ENCODE results near the gene LENG1. TPM values are rescaled to one million over a fixed set of nuclear protein-coding genes. Genes with fewer than 3 reads are reported as not detected.
A peak's percentile ranks its signal among the peaks of the same experiment; 100 is the strongest.

LENG1 gene
- total and polyA plus RNA-seq, 7 donors, result 7.8 to 11.5 (median 8.6) TPM

GRCh38 chr19:54151362-54152035 is 8.0 kb downstream of the LENG1 start:
- 86 to 92% methylated on average over 23 of the region's 23 CpGs for WGBS, 2 donors
- intact Hi-C loops (cut with DNase I), result no loop called here

GRCh38 chr19:54149021-54149812 is 10.3 kb downstream of the LENG1 start:
- WGBS, 2 donors, result 85 to 87% methylated on average over 12 of the region's 12 CpGs
- Histone ChIP-seq H3K27ac (no peak overlapping the region), H3K9me3 (no peaks in the 10 kb centered on the region), H3K27me3 (no peaks in the 10 kb centered on the region), H3K36me3 (peaks cover 79 to 100% (median 89%) of the 10 kb centered on the region in 4 donors), H3K4me3 (no peak overlapping the region), H3K4me1 (peaks cover 0 to 14% (median 2%) of the 10 kb centered on the region in 4 donors)
- TF ChIP-seq EP300 (IDR thresholded peaks at IDR 0.05) (no peak), POLR2A (IDR thresholded peaks at IDR 0.05) (no peak), POLR2AphosphoS5 (IDR thresholded peaks at IDR 0.05) (no peak)
- TF ChIP-seq, protein P1, sequence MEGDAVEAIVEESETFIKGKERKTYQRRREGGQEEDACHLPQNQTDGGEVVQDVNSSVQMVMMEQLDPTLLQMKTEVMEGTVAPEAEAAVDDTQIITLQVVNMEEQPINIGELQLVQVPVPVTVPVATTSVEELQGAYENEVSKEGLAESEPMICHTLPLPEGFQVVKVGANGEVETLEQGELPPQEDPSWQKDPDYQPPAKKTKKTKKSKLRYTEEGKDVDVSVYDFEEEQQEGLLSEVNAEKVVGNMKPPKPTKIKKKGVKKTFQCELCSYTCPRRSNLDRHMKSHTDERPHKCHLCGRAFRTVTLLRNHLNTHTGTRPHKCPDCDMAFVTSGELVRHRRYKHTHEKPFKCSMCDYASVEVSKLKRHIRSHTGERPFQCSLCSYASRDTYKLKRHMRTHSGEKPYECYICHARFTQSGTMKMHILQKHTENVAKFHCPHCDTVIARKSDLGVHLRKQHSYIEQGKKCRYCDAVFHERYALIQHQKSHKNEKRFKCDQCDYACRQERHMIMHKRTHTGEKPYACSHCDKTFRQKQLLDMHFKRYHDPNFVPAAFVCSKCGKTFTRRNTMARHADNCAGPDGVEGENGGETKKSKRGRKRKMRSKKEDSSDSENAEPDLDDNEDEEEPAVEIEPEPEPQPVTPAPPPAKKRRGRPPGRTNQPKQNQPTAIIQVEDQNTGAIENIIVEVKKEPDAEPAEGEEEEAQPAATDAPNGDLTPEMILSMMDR (IDR thresholded peaks at IDR 0.05), result no peak
- intact Hi-C loops (cut with DNase I), result no loop called here
- no peak for DNase-seq

More at GRCh38 chr19:54151362-54152035, 8.0 kb downstream of the LENG1 start:
- Histone ChIP-seq H3K27me3 (no peaks in the 10 kb centered on the region), H3K27ac (no peak overlapping the region), H3K36me3 (peaks cover 79 to 100% (median 89%) of the 10 kb centered on the region in 4 donors), H3K4me3 (no peak overlapping the region), H3K9me3 (no peaks in the 10 kb centered on the region), H3K4me1 (peaks cover 0 to 14% (median 2%) of the 10 kb centered on the region in 4 donors)
- no peak for DNase-seq
- no peak for TF ChIP-seq EP300 (IDR thresholded peaks at IDR 0.05)
- TF ChIP-seq, protein P1 (IDR thresholded peaks at IDR 0.05), result no peak
- no peak for TF ChIP-seq POLR2AphosphoS5 (IDR thresholded peaks at IDR 0.05)
- no peak for TF ChIP-seq POLR2A (IDR thresholded peaks at IDR 0.05)

DNA sequence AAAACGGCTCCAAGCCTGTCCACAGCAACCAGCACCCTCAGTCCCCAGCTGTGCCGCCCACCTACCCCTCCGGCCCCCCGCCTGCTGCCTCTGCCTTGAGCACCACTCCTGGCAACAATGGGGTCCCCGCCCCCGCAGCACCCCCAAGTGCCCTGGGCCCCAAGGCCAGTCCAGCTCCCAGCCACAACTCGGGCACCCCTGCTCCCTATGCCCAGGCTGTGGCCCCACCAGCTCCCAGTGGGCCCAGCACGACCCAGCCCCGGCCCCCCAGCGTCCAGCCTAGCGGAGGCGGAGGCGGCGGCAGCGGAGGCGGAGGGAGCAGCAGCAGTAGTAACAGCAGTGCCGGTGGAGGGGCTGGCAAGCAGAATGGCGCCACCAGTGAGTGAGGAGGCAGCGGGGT is 11.4 kb downstream of the LENG1 start:
- Histone ChIP-seq H3K27me3 (no peaks in the 10 kb centered on the region), H3K36me3 (peaks cover 81 to 100% (median 90%) of the 10 kb centered on the region in 4 donors), H3K9me3 (no peaks in the 10 kb centered on the region), H3K4me1 (peaks cover 0 to 14% (median 2%) of the 10 kb centered on the region in 4 donors), H3K27ac (peak overlapping the region in 2 of 4 donors; percentile 18 to 32), H3K4me3 (no peak overlapping the region)
- no peak for TF ChIP-seq POLR2AphosphoS5 (IDR thresholded peaks at IDR 0.05)
- TF ChIP-seq, protein P1 (IDR thresholded peaks at IDR 0.05), result no peak
- no peak for TF ChIP-seq EP300 (IDR thresholded peaks at IDR 0.05)
- no peak for TF ChIP-seq POLR2A (IDR thresholded peaks at IDR 0.05)
- intact Hi-C loops (cut with DNase I), result no loop called here
- no peak for DNase-seq
- WGBS, 2 donors, result 88 to 90% methylated on average over 19 of the region's 19 CpGs

GRCh38 chr19:54147676-54148075 is 11.8 kb downstream of the LENG1 start:
- no peaks in the 10 kb centered on the region for H3K9me3 ChIP-seq
- peak overlapping the region; percentile 7 to 51 (median 28) for H3K27ac ChIP-seq
- WGBS, 2 donors, result 87 to 94% methylated on average over 3 of the region's 3 CpGs
- no peak overlapping the region for H3K4me3 ChIP-seq
- no peaks in the 10 kb centered on the region for H3K27me3 ChIP-seq
- TF ChIP-seq POLR2A (IDR thresholded peaks at IDR 0.05) (no peak), EP300 (IDR thresholded peaks at IDR 0.05) (no peak), POLR2AphosphoS5 (IDR thresholded peaks at IDR 0.05) (peak in 3 of 4 donors; percentile 44 to 57 (median 51))
- H3K36me3 ChIP-seq, result peaks cover 81 to 100% (median 90%) of the 10 kb centered on the region in 4 donors
- H3K4me1 ChIP-seq, result peaks cover 0 to 14% (median 2%) of the 10 kb centered on the region in 4 donors
- DNase-seq, result peak; percentile 84
- intact Hi-C loops (cut with DNase I), result no loop called here
